HG03457 (cell line): Measurements from ENCODE around the gene IL1RL2.

ENCODE experiments used
- ATAC-seq: cut with Tn5 transposase; IDR thresholded peaks from one replicate; pipeline ENCODE4 v1.9.1; 2021; ENCODE audit warnings: moderate number of reproducible peaks; ENCODE audit not compliant: unreplicated experiment

IL1RL2 gene

DNA sequence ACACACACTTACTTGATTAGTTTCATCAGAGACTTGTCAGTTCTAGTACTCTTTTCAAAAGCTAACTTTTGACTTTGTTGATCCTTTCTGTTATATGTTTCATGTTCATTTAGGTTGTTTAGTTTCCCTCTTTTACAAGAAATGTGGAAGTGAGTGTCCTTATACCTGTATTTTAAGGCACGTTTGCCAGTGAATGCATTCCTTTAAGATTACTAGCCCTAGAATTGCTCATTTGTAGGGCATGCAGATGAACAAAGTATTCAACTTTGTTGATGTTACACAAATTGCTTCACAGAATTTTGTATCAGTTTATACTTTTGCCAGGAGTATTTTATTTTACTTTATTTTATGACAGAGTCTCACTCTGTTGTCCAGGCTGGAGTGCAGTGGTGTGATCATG lies 6.3 kb downstream of the IL1RL2 start:
- no peak for ATAC-seq

DNA sequence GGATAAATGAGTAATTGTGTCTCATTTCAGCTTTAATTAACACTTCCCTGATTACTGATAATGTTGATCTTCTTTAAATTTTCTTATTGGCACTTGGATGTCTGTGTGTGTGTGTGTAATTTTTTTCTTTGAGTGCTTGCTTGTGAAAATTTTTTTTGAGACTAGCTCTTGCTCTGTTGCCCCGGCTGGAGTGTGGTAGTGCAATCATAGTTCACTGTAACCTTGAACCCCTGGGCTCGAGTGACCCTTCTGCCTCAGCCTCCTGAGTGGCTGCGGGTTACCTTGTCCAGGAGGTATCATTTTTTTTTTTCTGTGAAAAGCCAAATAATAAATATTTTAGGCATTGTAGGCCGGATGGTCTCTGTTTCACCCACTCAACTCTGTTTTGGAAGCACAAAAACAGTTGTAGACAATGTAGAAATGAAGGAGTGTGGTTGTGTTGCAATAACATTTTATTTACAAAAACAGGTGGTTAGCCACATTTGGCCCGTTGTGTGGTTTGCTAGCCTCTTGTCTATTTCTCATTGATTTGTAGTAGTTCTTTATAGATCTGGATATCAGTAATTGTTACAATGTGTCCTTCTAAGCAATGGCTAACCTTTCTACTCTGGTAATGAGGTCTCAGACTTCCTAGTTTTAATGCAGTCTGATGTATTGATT lies 7.9 kb downstream of the IL1RL2 start:
- no peak for ATAC-seq

DNA sequence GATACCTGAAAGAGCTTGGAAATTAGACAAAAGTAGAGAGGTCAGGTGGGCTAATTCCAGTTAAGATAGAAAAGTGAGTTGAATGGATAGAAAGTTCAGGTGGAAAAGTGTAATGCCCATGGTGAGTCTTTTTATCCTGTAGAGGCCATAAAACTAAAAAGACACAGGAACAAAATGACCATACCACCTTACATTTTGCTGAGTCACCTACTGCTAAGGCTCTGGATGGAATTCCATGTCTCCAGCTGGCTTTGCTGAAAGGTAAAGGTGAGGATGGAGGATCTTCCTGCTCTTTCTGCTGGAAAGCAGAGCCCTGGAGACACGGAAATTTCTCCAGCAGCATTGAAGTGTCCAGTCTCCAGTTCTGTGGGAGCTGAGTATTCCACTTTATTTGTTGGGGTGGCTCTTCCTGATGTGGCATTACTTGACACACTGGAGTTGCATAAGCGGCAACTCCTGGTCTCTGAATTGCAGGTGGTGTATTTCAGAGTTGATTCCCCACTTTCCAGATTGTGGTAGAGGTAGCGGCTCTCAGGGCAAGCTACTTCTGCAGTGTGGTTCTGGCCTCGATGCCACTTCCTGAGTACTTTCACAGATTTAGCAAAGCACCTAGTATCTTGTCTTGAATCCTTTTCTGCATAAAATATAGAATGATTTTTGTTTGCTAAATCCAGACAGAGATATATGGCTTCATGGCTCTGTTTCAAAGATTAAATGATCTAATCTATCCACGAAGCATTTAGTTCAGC lies 10.7 kb downstream of the IL1RL2 start:
- ATAC-seq: no peak

DNA sequence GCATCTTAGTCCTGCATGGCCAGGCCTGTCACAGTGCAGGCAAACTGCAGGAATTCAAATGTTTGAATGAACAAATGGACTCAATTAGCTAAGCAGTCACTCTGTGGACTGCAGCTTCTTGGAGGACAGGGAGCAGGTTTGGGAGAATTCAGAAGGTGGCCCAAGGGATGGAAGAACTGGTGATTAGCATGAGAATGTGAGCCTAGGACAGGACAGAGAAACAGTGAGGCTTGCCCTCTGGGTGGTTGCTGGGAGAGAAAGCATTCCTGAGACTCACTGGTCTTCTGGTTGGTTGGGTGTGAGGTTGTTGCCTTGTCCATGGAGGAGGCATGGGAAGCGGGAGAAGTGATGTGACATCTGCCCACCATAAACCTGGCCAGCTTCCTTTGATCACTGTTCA lies 13.7 kb downstream of the IL1RL2 start:
- ATAC-seq: no peak

DNA sequence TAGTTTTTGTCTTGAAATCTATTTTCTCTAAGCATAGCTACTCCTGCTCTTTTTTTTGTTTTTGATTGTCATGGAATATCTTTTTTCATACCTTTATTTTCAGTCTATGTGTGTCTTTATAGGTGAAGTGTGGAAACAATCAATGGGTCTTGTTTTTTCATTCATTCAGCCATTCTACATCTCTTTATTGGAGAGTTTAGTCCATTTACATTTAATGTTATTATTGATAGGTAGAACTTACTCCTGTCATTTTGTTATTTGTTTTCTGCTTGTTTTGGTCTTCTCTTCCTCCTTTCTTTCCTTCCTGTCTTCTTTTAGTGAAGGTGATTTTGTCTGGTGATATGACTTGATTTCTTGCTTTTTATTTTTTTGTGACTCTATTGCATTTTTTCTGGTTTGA lies 17.8 kb downstream of the IL1RL2 start:
- ATAC-seq: no peak

DNA sequence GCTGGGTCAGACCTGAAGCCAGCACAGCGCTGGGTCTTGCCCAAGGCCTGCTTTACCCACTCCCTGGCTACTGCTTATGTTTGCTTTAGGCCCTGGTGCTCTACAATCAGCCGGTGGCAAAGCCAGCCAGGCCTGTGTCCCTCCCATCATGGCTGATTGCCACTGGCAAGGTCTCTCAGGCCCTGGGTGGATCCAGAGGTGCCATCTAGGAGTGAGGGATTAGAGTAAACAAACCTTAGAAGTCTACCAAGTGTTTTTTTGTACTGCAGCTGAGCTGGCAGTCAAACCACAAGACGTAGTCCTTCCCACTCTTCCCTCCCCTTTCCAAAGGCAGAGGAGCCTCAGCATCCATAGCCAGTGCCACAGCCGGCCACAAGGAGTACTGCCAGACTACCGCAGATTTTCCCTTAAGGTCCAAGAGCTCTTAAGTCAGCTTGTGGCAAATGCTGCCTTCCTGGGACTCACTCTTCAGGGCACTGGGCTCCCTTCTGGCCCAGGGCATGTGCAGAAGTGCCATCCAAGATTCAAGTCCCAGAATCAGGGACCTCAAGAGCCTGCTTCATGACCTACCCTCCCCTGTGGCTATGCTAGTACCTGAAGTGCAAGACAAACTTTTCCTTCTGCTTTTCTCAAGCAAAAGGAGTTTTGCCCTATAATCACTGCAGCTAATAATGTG lies 20.0 kb downstream of the IL1RL2 start:
- ATAC-seq: no peak

DNA sequence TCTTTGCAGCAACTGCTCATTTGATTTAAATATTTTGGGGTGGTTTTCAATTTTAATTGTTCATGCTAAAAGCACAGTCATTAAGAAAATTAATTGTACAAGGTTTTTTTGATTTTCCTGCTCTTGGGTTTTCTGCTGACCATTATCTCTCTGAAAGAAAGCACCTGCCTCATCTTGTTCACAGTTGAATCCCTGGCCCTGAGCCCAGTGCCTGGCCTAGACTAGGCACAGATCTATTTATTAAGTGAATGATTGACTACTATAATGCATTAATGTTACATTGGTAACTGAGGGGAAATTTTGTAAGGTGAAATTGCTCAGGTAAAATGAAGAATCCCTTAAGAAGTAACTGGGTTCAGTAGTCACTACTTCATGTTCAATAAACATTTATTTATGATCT lies 22.0 kb downstream of the IL1RL2 start:
- no peak for ATAC-seq

DNA sequence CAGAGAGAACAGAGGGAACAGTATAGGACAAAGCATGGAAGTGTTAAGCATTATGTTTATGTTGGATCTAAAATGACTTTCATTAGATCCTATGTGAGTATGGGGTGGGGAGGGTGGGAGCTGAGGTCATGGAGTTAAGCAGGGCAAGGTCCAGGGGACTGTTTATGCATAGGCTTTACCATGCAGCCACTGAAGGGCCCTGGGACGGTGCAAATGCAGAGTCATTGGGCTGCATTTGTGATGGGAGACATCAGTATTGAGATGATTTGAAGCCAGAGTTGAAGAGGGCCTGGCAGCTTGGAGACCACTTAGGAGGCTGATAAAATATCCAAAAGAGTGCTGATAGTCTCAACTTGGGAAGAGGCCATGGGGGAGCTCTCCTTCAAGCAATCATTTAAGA lies 22.7 kb downstream of the IL1RL2 start:
- ATAC-seq: no peak

DNA sequence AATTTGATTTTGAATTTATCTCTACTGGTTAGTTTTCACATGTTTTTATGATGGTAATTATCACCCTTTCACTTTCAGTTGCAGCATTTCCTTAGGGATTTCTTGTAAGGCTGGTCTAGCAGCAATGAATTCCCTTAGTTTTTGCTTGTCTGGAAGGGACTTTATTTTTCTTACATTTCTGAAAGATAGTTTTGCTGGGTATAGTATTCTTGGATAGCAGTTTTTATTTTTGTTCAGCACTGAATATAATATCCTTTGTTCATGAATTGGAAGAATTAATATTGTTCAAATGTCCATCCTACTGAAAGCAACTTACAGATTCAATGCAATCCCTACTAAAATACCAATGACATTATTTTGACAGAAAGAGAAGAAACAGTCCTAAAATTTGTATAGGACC lies 30.2 kb downstream of the IL1RL2 start:
- no peak for ATAC-seq

DNA sequence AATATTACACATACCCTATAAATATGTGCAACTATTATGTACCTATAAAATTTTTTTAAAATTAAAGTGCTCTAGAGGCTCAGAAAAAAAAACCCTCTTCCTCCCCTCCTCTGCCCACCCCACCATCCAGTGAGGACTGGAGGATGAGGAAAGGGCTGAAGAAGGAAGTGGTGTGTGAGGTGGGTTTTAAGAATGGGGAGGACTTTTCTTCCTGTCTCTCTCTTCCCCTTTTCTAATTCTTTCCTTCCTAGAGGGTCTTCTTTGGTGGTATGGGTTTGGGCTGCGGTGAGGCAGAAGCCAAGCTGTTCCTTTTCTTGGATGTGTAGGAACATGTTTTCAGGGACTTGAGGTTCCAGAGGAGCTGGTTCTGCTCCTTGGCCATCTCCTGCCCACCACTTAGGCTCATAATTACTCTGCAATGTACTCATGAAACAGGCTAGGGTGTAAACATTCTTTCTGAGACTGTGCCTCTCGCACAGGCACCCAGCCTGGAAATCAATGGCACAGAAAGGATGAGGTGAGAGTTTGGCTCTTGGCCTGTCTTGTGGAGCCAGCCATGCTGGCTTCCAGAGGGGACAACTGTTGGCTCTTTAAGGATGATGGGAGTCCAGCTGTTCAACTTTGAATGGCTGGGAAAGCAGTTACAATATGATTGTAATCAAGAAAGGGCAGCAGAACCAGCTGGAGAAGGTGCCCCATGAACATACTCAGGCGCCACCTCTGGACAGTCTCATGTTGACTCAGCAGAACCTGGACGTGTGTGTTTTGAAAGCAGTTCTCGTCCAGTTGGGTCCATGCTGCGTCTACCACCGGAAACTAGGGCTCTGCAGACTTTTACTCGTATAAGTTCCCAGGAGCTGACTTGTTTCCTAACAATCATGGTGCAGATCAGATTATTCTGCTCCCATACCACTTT lies 38.3 kb downstream of the IL1RL2 start:
- ATAC-seq: no peak

DNA sequence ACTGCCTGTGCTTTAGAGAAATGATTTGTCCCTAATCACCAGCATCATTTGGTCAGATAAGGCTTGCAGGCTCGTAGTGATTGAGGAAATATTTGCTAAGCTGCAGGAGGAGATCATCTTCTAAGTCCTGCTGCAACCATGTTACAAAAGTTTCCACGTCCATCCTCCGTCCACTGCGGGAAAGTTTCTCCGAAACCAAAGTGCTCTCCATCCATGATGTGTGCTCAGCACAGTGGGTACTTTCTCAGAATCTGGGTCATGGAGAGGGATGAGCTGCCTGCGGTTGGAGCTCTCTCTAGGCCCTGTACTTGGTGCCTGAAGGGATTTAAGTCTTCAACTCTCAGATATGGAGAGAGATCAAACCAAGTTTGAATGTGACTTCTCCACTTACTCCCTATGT lies 39.3 kb downstream of the IL1RL2 start:
- ATAC-seq: no peak

DNA sequence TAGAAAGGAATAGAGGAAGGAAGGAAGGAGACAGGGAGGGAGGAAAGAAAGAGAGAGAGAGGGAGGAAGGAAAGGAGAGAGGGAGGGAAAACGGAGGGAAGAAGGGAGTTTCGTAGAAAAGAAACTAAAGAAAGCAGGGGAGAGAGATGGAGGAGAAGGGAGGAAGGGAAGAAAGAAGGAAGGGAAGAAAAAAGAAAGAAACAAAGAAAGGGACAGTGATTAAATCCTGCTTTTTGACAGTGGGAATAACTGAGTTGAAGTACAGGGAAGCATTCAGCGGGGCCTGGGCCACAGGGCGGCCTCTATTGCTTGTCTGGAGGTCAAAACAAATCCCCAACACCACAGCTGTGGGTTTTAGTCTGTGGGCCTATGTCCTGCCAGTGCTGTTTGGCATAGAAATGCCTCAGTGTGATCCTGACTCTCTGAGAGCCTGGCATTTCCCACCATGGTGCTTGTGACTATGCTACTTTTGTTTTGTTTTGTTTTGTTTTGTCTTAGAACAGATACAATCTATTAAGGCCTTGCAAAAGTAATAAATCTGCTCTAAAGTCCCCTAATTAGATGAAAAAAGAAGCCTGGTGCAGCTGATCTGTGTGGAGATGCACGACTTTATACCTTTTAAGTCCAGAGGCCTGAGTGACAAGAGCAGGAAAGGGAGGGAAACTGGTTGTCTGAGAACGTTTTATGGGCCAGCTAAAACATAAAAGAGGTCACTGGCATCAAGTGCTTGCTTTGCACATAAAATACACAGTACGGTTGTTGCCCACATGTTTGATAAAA lies 40.0 kb downstream of the IL1RL2 start:
- ATAC-seq: no peak

DNA sequence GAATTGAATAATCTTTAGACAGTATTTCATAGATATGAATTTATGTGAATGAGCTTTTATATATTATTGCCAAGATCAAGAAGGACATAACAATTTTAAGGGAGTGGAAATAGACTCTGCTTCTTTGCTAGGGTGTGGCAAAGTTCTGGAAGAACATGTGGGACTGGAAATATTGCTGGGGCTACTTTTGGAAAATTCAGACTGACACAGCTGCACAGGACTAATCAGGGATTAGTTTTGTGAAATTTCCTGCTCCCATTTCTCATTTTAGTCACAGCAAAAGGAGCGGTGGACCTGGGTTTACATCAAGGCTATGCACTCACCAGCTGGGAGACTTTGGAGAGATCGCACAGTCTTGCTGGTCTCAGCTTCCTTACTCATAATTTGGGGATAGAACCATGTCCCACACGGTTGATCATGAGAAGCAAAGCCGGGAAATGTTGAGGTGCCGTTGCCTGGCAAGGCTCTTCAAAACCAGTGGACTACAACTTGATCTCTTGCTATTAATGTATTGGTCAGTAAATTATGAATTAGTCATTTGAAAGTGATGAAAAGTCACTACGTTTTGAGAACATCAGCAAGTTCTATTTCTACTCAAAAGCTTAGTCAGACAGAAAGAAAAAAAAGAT lies 42.4 kb downstream of the IL1RL2 start:
- no peak for ATAC-seq

DNA sequence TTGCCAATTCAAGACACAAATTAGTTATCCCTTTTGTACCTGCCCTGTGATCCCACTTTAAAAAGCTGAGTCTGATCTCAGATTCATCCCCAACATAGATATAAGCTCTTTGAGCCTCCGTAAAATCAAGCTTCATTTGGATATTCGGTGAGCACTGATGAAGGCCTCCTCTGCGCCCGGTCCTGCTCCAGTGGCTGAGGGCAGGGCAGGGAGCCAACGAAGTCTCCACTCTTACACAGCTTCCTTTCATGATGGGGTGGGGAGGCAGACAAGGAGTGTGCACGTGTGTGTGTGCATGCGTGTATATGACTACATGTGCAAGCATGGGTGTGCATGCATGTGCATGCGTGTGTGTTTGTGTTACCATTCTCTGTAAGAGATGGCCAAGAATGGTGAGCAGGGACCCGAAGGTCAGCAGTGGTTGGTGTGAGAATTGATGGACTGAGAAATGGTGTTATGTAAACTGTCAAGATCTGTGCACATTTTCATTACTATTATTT lies 43.6 kb downstream of the IL1RL2 start:
- no peak for ATAC-seq

DNA sequence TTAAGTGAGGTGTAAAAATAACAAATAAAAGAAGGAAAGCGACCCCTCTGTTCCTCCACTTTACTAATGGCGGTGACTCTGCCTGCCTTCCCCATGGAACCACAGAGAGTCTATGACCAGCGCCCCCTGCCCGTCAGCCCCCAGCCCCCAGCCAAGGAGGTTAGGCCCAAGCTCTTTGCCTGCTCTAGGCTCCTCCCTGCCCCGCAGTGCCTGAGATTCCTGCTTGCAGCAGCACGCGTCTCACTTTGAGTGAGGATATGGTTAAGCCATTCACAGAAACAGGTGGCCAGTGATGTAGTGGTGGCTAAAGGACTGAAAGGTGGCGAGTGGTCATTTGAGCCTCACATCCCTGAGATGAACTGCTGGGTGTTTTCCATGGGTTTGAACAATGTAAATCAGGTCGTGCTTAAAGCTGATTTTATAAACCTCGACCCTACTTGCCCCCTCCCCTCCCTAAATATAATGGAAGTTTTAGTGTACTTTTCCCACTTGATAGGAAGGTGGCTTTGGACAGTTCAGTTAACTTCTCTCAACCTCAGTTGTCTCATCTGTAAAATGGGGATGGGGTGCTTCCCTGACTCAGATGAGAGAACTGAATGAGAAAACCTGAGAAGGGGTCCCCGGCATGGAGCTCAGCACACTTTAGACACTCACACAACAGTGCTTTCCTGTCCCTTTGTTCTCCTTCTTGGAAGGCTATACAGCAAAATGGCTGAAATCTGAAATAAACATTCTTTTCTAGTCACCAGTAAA lies 46.5 kb downstream of the IL1RL2 start:
- ATAC-seq: no peak

DNA sequence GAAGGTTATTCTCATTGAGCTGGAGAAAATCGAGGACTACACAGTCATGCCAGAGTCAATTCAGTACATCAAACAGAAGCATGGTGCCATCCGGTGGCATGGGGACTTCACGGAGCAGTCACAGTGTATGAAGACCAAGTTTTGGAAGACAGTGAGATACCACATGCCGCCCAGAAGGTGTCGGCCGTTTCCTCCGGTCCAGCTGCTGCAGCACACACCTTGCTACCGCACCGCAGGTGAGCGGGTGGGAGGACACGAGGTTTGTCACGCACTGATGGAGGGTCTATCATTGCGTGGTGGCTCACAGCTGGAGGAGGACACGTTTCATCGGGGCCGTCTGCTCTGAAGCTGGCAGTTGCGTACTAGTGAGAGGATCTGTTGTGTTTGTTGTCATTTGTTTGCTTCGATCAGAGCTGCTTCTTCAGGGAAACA lies 48.2 kb downstream of the IL1RL2 start:
- ATAC-seq: no peak

DNA sequence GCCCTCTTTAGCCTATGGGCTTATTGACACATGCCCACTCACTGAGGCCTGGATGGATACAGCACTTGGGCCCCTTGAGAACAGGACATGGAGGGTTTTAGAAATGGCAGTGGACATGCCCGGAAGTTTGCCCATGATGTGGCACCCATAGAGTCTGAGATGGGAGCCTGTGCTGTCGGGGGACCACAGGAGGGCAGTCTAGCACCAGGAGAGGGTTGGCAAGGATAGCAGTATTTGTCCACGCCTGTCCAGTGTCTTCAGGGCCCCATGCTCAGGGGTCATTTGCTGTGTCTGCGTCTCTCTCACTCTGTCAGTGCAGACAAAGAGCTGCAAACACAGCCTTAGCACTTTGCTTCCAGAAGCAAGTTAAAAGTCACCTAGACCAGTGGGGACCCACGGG lies 48.7 kb downstream of the IL1RL2 start:
- ATAC-seq: no peak

DNA sequence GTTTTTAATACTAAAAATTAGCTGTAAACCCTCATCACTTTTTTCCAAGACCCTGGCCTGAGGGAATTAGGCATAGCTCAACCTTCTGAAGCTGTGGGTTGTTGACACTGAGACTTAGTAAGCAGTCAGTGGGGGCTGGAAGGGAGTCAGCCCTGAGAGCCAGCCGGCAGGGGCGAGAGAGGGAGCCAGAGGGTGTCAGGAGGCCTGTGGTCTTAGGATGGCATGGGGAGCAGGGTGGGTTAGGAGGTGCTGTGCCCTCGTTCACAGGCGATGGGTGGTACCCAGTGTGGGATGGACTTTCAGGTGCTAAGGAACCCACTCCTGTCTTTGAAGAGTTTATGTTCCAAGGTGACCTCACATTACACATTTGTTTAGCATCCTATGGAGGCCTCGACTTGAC lies 49.3 kb downstream of the IL1RL2 start:
- ATAC-seq: no peak

DNA sequence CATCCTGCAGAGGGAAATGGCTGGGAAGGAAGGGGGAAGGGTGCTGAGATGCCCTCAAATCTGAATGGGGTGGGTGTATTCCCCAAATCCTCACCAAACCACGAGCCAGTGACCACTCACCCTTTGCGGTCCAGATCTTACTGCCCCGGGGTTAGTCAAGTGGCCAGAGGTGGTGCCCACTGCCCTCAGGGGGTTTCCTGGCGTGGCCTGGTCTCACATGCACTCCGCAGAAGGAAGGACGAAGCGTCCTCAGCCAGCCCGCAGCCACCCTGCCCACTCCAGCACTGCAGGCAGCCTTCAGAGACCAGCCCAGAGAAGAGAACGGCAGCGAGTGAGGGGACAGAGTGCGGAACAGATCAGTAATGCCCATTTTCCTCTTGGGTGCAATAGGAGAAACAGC lies 50.4 kb downstream of the IL1RL2 start:
- ATAC-seq: no peak
